SK-N-SH (cell line): ENCODE measurements around the gene C2CD4B. TPM values are rescaled to one million over a fixed set of nuclear protein-coding genes. Genes with fewer than 3 reads are reported as not detected.

Experiments used
- CTCF ChIA-PET: fragments of 300-600, 350-600 bp; formaldehyde crosslinking; extraction: SDS; loops from one replicate; lab custom pipeline; 2021; lab: Yijun Ruan, JAX
- POLR2A ChIA-PET: fragments of 350-600 bp; sonication (Branson Sonifier 250); formaldehyde crosslinking; extraction: SDS; loops from one replicate; lab custom pipeline; 2020; ENCODE audit warnings: antibody characterized with exemption, inconsistent platforms; lab: Yijun Ruan, JAX
- DNase-seq: peaks from one replicate; pipeline ENCODE4 v3.0.0; 2012
- H2AFZ ChIP-seq: fragments of 200-600 bp; sonication (generic); 2 replicates; pipeline ENCODE4 v1.8.1; 2016; ENCODE audit warnings: antibody characterized with exemption, mild to moderate bottlenecking, low read depth
- H3F3A ChIP-seq: fragments of 200-600 bp; sonication (generic); replicated peaks from 2 replicates; pipeline ENCODE3; 2016; ENCODE audit warnings: antibody characterized with exemption, mild to moderate bottlenecking; ENCODE audit not compliant: insufficient read depth
- H3K27ac ChIP-seq, 2 experiments: fragments of 200-500 bp in 1 of 2; fragments of 200-600 bp in 1 of 2; sonication (Bioruptor generic) in 1 of 2; sonication (generic), shearing (Covaris generic) in 1 of 2; 2 replicates each; pipeline versions ENCODE4 v1.5.1 to v1.6.1; 2014 to 2016; ENCODE audit warnings: low read depth in 2 of 2, inconsistent platforms in 1 of 2, low read length in 1 of 2, mild to moderate bottlenecking in 1 of 2, mixed read lengths in 1 of 2
- H3K27me3 ChIP-seq: fragments of 200-600 bp; sonication (generic), shearing (Covaris generic); 2 replicates; pipeline ENCODE4 v1.6.1; 2016; ENCODE audit warnings: mixed run types; ENCODE audit not compliant: insufficient read depth
- H3K36me3 ChIP-seq, 2 experiments: fragments of 200-500 bp in 1 of 2; fragments of 200-600 bp in 1 of 2; sonication (Bioruptor generic) in 1 of 2; sonication (generic) in 1 of 2; replicated peaks in 1 of 2; 2 replicates each; pipeline versions ENCODE3 to v1.5.1; 2014 to 2016; ENCODE audit warnings: low read length in 1 of 2, mild to moderate bottlenecking in 1 of 2; ENCODE audit not compliant: insufficient read depth in 2 of 2, control insufficient read depth in 1 of 2
- H3K4me1 ChIP-seq, 2 experiments: fragments of 200-500 bp in 1 of 2; fragments of 200-600 bp in 1 of 2; sonication (Bioruptor generic) in 1 of 2; sonication (generic), shearing (Covaris generic) in 1 of 2; 2 replicates each; pipeline versions ENCODE4 v1.5.1 to v1.6.1; 2014 to 2016; ENCODE audit warnings: low read depth in 1 of 2, low read length in 1 of 2, mixed run types in 1 of 2; ENCODE audit not compliant: insufficient read depth in 2 of 2, control insufficient read depth in 1 of 2
- H3K4me2 ChIP-seq: fragments of 200-600 bp; sonication (generic), shearing (Covaris generic); 2 replicates; pipeline ENCODE4 v1.6.1; 2017; ENCODE audit warnings: mixed run types
- H3K4me3 ChIP-seq, 2 experiments: fragments of 200-500 bp in 1 of 2; fragments of 200-600 bp in 1 of 2; sonication (Bioruptor generic) in 1 of 2; sonication (generic), shearing (Covaris generic) in 1 of 2; 2 replicates each; pipeline versions ENCODE4 v1.5.1 to v1.8.1; 2014 to 2016; ENCODE audit warnings: low read depth in 2 of 2, inconsistent platforms in 1 of 2, low read length in 1 of 2, mild to moderate bottlenecking in 1 of 2, mixed read lengths in 1 of 2, moderate library complexity in 1 of 2
- H3K79me2 ChIP-seq: fragments of 200-600 bp; sonication (generic); 2 replicates; pipeline ENCODE4 v1.8.1; 2017; ENCODE audit warnings: mild to moderate bottlenecking; ENCODE audit not compliant: insufficient read depth
- H3K9ac ChIP-seq: fragments of 200-600 bp; sonication (generic); 2 replicates; pipeline ENCODE4 v1.6.1; 2017; ENCODE audit warnings: mixed run types
- H3K9me2 ChIP-seq: fragments of 200-600 bp; sonication (generic); 2 replicates; pipeline ENCODE4 v1.6.1; 2017; ENCODE audit warnings: mixed run types
- H3K9me3 ChIP-seq: fragments of 200-600 bp; sonication (generic); 2 replicates; pipeline ENCODE4 v1.6.1; 2017; ENCODE audit warnings: mixed run types, mild to moderate bottlenecking, moderate library complexity
- H4K20me1 ChIP-seq: fragments of 200-600 bp; sonication (generic); 2 replicates; pipeline ENCODE4 v1.6.1; 2017; ENCODE audit warnings: mild to moderate bottlenecking, mixed run types; ENCODE audit not compliant: insufficient read depth
- ELF1 ChIP-seq: IDR thresholded peaks from 2 replicates; pipeline ENCODE4 v1.4.0; 2012
- FOXJ3 ChIP-seq: sonication (generic); formaldehyde crosslinking; IDR thresholded peaks from 2 replicates; pipeline ENCODE4 v1.5.1; 2020; ENCODE audit warnings: mild to moderate bottlenecking, missing genetic modification reagents
- MXI1 ChIP-seq: IDR thresholded peaks from 2 replicates; pipeline ENCODE4 v1.6.1; 2012; ENCODE audit warnings: mild to moderate bottlenecking, low read depth, low read length, improper control_type of control experiment
- REST ChIP-seq: IDR thresholded peaks from 2 replicates; pipeline ENCODE4 v1.6.1; 2012; ENCODE audit warnings: mild to moderate bottlenecking, low read depth, low read length, moderate library complexity
- RXRA ChIP-seq: IDR thresholded peaks from 2 replicates; pipeline ENCODE4 v1.4.0; 2012; ENCODE audit warnings: low read depth, mild to moderate bottlenecking, borderline replicate concordance
- TEAD4 ChIP-seq: IDR thresholded peaks from 2 replicates; pipeline ENCODE4 v1.4.0; 2012; ENCODE audit warnings: mild to moderate bottlenecking, borderline replicate concordance; ENCODE audit not compliant: insufficient read depth
- ZBTB33 ChIP-seq: IDR thresholded peaks from 2 replicates; pipeline ENCODE4 v1.4.0; 2012; ENCODE audit warnings: low read depth, borderline replicate concordance
- WGBS: methylation state at CpG from one replicate; pipeline ENCODE4 v1.1.6; 2017; ENCODE audit warnings: low lambda C conversion rate; 5-methylcytosine and 5-hydroxymethylcytosine counted together
- polyA plus RNA-seq, 3 experiments: library from polyadenylated mRNA; depleted of rRNA; stranded (reverse); fragments of >200 nt; gene quantifications; 2 replicates each; pipeline ENCODE4 v1.2.3, GENCODE V29; 2012
- TF ChIP-seq, protein P1 (sequence below): IDR thresholded peaks from 2 replicates; pipeline ENCODE4; 2012

The C2CD4B gene
- polyA plus RNA-seq, 1 of the 3 experiments (the other 2 are of a cell fraction): not detected

GRCh38 chr15:62115847-62116246, 49.2 kb downstream of the C2CD4B start:
- Histone ChIP-seq H3F3A (peaks cover 2% of the 10 kb centered on the region), H3K9ac (no peak overlapping the region), H3K4me3 (no peak overlapping the region), H3K9me3 (no peaks in the 10 kb centered on the region), H3K27me3 (no peaks in the 10 kb centered on the region), H3K4me1 (peaks cover 18 to 27% of the 10 kb centered on the region in 2 experiments), H3K79me2 (no peaks in the 10 kb centered on the region), H3K4me2 (no peak overlapping the region), H2AFZ (no peak overlapping the region), H3K36me3 (no peaks in the 10 kb centered on the region), H4K20me1 (no peaks in the 10 kb centered on the region), H3K27ac (no peak overlapping the region), H3K9me2 (no peaks in the 10 kb centered on the region)
- CTCF ChIA-PET: no interaction called here
- POLR2A ChIA-PET: no interaction called here
- 50% methylated on average over 1 of the region's 1 CpG for WGBS
- DNase-seq: no peak
- TF ChIP-seq, protein P1, sequence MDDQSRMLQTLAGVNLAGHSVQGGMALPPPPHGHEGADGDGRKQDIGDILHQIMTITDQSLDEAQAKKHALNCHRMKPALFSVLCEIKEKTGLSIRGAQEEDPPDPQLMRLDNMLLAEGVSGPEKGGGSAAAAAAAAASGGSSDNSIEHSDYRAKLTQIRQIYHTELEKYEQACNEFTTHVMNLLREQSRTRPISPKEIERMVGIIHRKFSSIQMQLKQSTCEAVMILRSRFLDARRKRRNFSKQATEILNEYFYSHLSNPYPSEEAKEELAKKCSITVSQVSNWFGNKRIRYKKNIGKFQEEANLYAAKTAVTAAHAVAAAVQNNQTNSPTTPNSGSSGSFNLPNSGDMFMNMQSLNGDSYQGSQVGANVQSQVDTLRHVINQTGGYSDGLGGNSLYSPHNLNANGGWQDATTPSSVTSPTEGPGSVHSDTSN: no peak
- TF ChIP-seq ELF1 (no peak), TEAD4 (no peak), FOXJ3 (CRISPR knock-in tag) (no peak), ZBTB33 (no peak), REST (no peak), RXRA (no peak), MXI1 (no peak)

Other genes starting within 250 kb of the C2CD4B start
- 5.7 and 6.9 TPM in 2 replicates for gene VPS13C, start 104.8 kb downstream of the C2CD4B start, polyA plus RNA-seq (2012; rRNA removed)
- not detected in 2 replicates for gene C2CD4A, start 98.3 kb downstream of the C2CD4B start, polyA plus RNA-seq (2012; rRNA removed)
- 25.1 and 27.2 TPM in 2 replicates for gene TLN2, start 225.3 kb upstream of the C2CD4B start, polyA plus RNA-seq (2012; rRNA removed)